Ascending aorta (tissue), 2 donors: ENCODE results near the gene SLC30A1. TPM values are rescaled to one million over a fixed set of nuclear protein-coding genes. Genes with fewer than 3 reads are reported as not detected.
A peak's percentile ranks its signal among the peaks of the same experiment; 100 is the strongest.

ENCODE experiments used
- DNase-seq, 2 donors: peaks; one replicate each; pipeline ENCODE4 v3.0.0-alpha.2; 2019; ENCODE audit warnings: low spot score in 2 of 2
- H3K27ac ChIP-seq, 2 donors: fragments of 200-600 bp; sonication (generic); one replicate each; pipeline ENCODE4 v1.5.1; 2016 to 2017; ENCODE audit warnings: mild to moderate bottlenecking in 1 of 2
- H3K27me3 ChIP-seq: fragments of 200-600 bp; sonication (generic); one replicate; pipeline ENCODE4 v1.5.1; 2017
- H3K36me3 ChIP-seq, 2 donors: fragments of 200-600 bp; sonication (generic); one replicate each; pipeline ENCODE4 v1.5.1; 2016
- H3K4me1 ChIP-seq, 2 donors: fragments of 200-600 bp; sonication (generic); one replicate each; pipeline ENCODE4 v1.5.1; 2016 to 2017; ENCODE audit warnings: mild to moderate bottlenecking in 1 of 2
- H3K4me3 ChIP-seq, 2 donors: fragments of 200-600 bp; sonication (generic); one replicate each; pipeline ENCODE4 v1.5.1; 2016 to 2017; ENCODE audit warnings: mild to moderate bottlenecking in 1 of 2
- H3K9me3 ChIP-seq, 2 donors: fragments of 200-600 bp; sonication (generic); one replicate each; pipeline ENCODE4 v1.5.1; 2016
- CTCF ChIP-seq, 3 experiments: fragments of 200-600 bp in 2 of 3; fragments of 450-650 bp in 1 of 3; sonication (generic) in 2 of 3; IDR thresholded peaks; one replicate each; pipeline ENCODE4 v1.5.1; 2016 to 2019; ENCODE audit warnings: antibody characterized with exemption in 3 of 3, mild to moderate bottlenecking in 1 of 3, moderate library complexity in 1 of 3
- intact Hi-C: fragments of 100-400 bp; cut with DNase I; formaldehyde crosslinking; loops from one replicate; pipeline ENCODE4 v1.15.1; 2023
- total RNA-seq: library from RNA; depleted of rRNA; stranded (reverse); fragments of >200 nt; gene quantifications from one replicate; pipeline ENCODE4 v1.1.0, GENCODE V29; 2016

Gene SLC30A1
- total RNA-seq, 1 donor from 2014 or later = 8.9 TPM

GRCh38 chr1:211588711-211589110, 9.8 kb upstream of the SLC30A1 start:
- intact Hi-C loops = no loop called here
- no peaks in the 10 kb centered on the region for H3K9me3 ChIP-seq
- no peak for TF ChIP-seq CTCF (IDR thresholded peaks at IDR 0.05)
- H3K27me3 ChIP-seq = no peaks in the 10 kb centered on the region
- H3K4me1 ChIP-seq = peaks cover 5 to 13% of the 10 kb centered on the region in 2 donors
- H3K36me3 ChIP-seq = no peaks in the 10 kb centered on the region
- DNase-seq = no peak
- H3K27ac ChIP-seq = no peak overlapping the region
- no peak overlapping the region for H3K4me3 ChIP-seq

DNA sequence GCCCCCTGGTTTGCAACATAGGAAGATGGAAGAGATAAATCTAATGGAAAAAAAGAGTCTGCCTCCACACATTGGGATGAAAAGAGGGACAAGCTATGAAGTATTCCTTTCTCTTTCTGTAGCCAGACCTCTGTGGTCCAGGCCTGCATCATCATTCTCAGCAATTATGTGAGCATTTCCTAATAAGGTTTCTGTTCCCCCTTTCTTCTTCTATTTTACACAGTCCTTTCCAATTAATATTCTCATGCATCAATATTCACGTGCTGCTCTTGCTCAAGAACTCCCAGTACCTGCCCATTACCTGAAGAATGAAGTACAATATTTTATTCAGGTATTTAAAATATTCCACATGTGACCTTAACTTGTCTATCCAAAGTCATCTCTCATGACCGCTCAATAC, 8.2 kb upstream of the SLC30A1 start:
- no peak for DNase-seq
- no peak overlapping the region for H3K4me3 ChIP-seq
- H3K4me1 ChIP-seq = peaks cover 8 to 23% of the 10 kb centered on the region in 2 donors
- no peaks in the 10 kb centered on the region for H3K9me3 ChIP-seq
- no peak overlapping the region for H3K27ac ChIP-seq
- no peaks in the 10 kb centered on the region for H3K36me3 ChIP-seq
- intact Hi-C loops = no loop called here
- TF ChIP-seq CTCF (IDR thresholded peaks at IDR 0.05) = no peak
- no peaks in the 10 kb centered on the region for H3K27me3 ChIP-seq

DNA sequence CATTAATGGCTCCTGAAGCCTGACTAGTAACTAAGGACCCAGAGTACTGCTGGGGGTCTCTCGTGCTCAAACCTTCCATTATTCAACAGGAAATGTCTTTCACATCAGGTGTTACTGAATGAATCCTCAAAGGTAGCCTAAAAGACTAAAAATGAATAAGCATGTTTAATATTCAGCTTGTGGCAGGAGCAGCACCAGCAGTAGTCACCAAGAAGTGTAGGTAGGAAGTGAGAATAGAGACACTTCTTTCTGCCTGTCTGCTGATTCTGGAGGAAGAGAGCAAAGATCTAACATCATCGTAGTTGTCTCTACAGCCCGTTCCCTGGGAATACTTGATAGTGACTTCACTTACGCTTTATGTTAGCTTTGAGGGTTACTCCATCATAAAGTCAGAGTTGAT, 7.6 kb upstream of the SLC30A1 start:
- no peaks in the 10 kb centered on the region for H3K27me3 ChIP-seq
- intact Hi-C loops = no loop called here
- TF ChIP-seq CTCF (IDR thresholded peaks at IDR 0.05) = no peak
- no peaks in the 10 kb centered on the region for H3K9me3 ChIP-seq
- H3K27ac ChIP-seq = no peak overlapping the region
- H3K4me3 ChIP-seq = no peak overlapping the region
- no peaks in the 10 kb centered on the region for H3K36me3 ChIP-seq
- H3K4me1 ChIP-seq = peaks cover 10 to 25% of the 10 kb centered on the region in 2 donors
- no peak for DNase-seq

DNA sequence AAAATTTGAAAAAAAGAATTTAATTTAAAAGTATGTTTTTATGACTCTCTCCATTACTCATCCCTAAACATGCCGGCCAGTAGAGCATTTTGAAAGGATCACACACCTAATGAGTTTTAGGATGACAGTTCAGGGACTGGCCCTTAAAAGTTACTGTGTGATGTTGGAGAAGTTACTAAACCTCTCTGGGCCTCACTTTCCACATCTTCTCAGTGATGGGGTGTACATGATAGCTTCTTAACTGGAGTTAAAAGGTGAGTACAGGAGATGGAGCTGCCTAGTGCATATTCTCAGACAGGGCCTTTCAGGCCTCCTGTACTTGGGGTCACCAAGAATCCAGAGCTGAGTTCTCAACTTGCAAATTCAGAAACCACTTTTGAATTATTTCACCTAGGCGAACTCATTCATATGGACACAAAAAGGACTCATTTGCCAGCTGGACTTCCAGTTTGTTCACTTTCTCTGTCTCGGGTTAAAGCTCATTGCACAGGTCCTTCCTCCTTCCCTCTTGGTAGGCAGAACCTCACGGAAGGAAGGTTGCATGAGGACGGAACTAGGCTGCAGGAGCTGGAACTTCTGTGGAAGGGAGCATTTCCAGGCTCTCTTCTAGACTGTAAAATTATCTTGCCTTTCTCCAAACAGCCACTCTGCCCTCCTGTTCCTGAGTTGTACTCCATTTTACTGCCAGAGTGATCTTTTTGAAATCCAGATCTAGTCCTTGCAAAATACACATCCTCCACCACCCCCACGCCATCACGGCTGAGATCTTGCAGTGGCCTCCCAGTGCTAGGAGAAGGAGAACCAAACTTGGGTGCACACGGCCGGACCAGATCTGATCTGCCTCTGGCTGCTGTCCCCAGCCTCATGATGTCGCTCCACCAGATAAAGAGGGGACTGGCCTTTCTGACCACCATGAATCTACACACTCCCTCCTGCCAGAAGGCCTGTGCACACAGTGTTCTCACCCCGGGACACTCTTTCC, 4.3 kb upstream of the SLC30A1 start:
- H3K27ac ChIP-seq = peak overlapping the region; percentile 84 to 97
- intact Hi-C loops = loop anchor here (5.0 kb wide), 1 partner anchor 201 kb away; no protein-coding TSS in a partner anchor
- H3K4me1 ChIP-seq = peaks cover 9 to 24% of the 10 kb centered on the region in 2 donors
- no peak overlapping the region for H3K4me3 ChIP-seq
- H3K27me3 ChIP-seq = no peaks in the 10 kb centered on the region
- no peaks in the 10 kb centered on the region for H3K36me3 ChIP-seq
- TF ChIP-seq CTCF (IDR thresholded peaks at IDR 0.05) = no peak
- no peak for DNase-seq
- no peaks in the 10 kb centered on the region for H3K9me3 ChIP-seq

DNA sequence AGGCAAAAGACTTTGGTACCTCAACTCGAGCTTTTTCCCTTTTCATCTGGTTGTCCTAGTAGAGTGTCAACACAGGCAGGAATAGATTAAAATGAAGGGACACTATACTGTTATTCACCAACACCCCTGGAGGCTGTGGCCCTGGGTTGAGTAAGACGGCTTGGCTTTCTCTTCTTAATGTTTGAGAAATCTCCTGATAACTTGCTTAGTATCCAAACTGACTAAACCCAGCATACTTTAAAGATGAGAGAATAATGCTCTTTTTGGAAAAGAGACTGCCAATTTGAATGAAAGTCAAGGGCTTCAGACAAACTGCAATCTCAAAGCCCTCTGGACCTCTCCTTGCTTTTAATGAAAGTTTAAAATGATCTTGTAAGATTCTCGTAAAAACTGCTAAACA, 2.6 kb upstream of the SLC30A1 start:
- TF ChIP-seq CTCF (IDR thresholded peaks at IDR 0.05) = no peak
- Histone ChIP-seq H3K9me3 (no peaks in the 10 kb centered on the region), H3K27me3 (no peaks in the 10 kb centered on the region), H3K4me1 (peaks cover 9 to 24% of the 10 kb centered on the region in 2 donors), H3K27ac (peak overlapping the region; percentile 84 to 97), H3K36me3 (no peaks in the 10 kb centered on the region), H3K4me3 (no peak overlapping the region)
- intact Hi-C loops = loop anchor here (2.0 to 5.0 kb wide), 2 partner anchors 199 to 323 kb away; partner anchors contain the start of gene RCOR3
- DNase-seq = peak in 1 of 2 donors; percentile 79
